PC-9 (cell line): ENCODE data around the gene TMEM132C. TPM values are rescaled to one million over a fixed set of nuclear protein-coding genes. Genes with fewer than 3 reads are reported as not detected.

Experiments used
- BruUV-seq: library from RNA; stranded (reverse); fragments of 400-500 nt; replicated peaks from 2 replicates; lab custom pipeline; 2021; lab: Mats Ljungman, UMichigan
- CTCF ChIA-PET: fragments of 300-600 bp; sonication (Branson Sonifier 250); formaldehyde crosslinking; loops from one replicate; lab custom pipeline; 2022; ENCODE audit warnings: antibody characterized with exemption; lab: Charles Lee
- POLR2A ChIA-PET: fragments of 300-600 bp; sonication (Branson Sonifier 250); formaldehyde crosslinking; loops from one replicate; lab custom pipeline; 2022; ENCODE audit warnings: antibody characterized with exemption; ENCODE audit not compliant: unreplicated experiment; lab: Charles Lee
- DNase-seq, 2 experiments: peaks; one replicate each; pipeline versions ENCODE4 v3.0.0 to v3.0.0-alpha.2; 2015 to 2022; ENCODE audit warnings: mixed read lengths in 1 of 2
- H2AFZ ChIP-seq: fragments of 200-600 bp; sonication (generic); 2 replicates; pipeline ENCODE4 v1.8.1; 2017; ENCODE audit warnings: antibody characterized with exemption
- H3F3A ChIP-seq: fragments of 200-600 bp; sonication (generic); 2 replicates; pipeline ENCODE4 v1.8.1; 2017; ENCODE audit warnings: antibody characterized with exemption, mild to moderate bottlenecking, low read depth; ENCODE audit not compliant: insufficient read depth
- H3K27ac ChIP-seq: fragments of 200-600 bp; sonication (generic); 2 replicates; pipeline ENCODE4 v1.6.1; 2016; ENCODE audit warnings: mixed run types
- H3K27me3 ChIP-seq: fragments of 200-600 bp; sonication (generic); 2 replicates; pipeline ENCODE4 v1.6.1; 2016; ENCODE audit warnings: low read depth, mixed run types; ENCODE audit not compliant: insufficient read depth
- H3K36me3 ChIP-seq: fragments of 200-600 bp; sonication (generic); 2 replicates; pipeline ENCODE4 v1.6.1; 2016; ENCODE audit warnings: low read depth, mixed run types
- H3K4me1 ChIP-seq: fragments of 200-600 bp; sonication (generic); replicated peaks from 2 replicates; pipeline ENCODE4 v1.6.1; 2016; ENCODE audit warnings: mixed run types; ENCODE audit not compliant: insufficient read depth
- H3K4me2 ChIP-seq: fragments of 200-600 bp; sonication (generic); 2 replicates; pipeline ENCODE4 v1.6.1; 2017; ENCODE audit warnings: mixed run types
- H3K4me3 ChIP-seq: fragments of 200-600 bp; sonication (generic); 2 replicates; pipeline ENCODE4 v1.6.1; 2016; ENCODE audit warnings: mixed run types
- H3K79me2 ChIP-seq: fragments of 200-600 bp; sonication (generic); 2 replicates; pipeline ENCODE4 v1.6.1; 2017; ENCODE audit warnings: low read depth, mixed run types
- H3K9me2 ChIP-seq: fragments of 200-600 bp; sonication (generic); 2 replicates; pipeline ENCODE4 v1.8.1; 2017; ENCODE audit warnings: mild to moderate bottlenecking; ENCODE audit not compliant: insufficient read depth
- H3K9me3 ChIP-seq: fragments of 200-600 bp; sonication (generic); 2 replicates; pipeline ENCODE4 v1.8.1; 2016; ENCODE audit warnings: low read depth; ENCODE audit not compliant: insufficient read depth
- H4K20me1 ChIP-seq: fragments of 200-600 bp; sonication (generic); 2 replicates; pipeline ENCODE4 v1.8.1; 2017; ENCODE audit not compliant: insufficient read depth
- EZH2 ChIP-seq: fragments of 200-600 bp; sonication (generic); IDR thresholded peaks from 2 replicates; pipeline ENCODE4 v1.8.0; 2017; ENCODE audit warnings: antibody characterized with exemption, low read depth
- intact Hi-C: fragments of 100-400 bp; cut with micrococcal nuclease; formaldehyde crosslinking; loops from one replicate; pipeline ENCODE4 v1.10.0; 2022; ENCODE audit not compliant: unreplicated experiment
- microRNA-seq: library from miRNA; unstranded; fragments of <30 nt; microRNA quantifications from one replicate; pipeline ENCODE4 v1.2.0, GENCODE V29; 2021; ENCODE audit warnings: borderline number of aligned reads, borderline replicate concordance
- total RNA-seq: library from RNA; stranded (reverse); gene quantifications from 2 replicates; pipeline ENCODE4 v1.2.3, GENCODE V29; 2021
- TF ChIP-seq, protein P1 (sequence below): fragments of 200-600 bp; sonication (generic); conservative IDR thresholded peaks from 2 replicates; pipeline ENCODE4 v1.6.1; 2017; ENCODE audit warnings: mixed run types, antibody characterized with exemption, mild to moderate bottlenecking, moderate library complexity

TMEM132C gene
- total RNA-seq, 1 experiment from 2014 or later = not detected

DNA sequence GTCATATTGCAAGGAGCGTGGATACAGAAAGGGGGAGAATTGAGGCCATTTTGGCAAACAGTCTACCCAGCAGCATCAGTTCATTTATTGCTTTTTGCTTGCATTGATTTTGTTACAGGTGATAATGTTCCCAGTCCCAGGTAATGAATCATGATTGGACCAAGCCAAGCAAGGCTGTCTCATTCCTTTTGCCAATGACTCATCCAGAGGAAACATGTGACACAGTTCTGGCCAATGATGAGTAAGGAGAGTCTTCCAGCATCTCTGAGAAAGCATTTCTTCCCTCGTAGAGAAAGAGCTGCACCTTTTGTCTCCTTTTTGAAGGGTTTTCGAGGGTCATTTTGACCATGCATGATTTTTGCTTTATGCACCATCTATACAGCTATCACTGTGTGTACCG, 488.6 kb downstream of the TMEM132C start:
- H3K9me2 ChIP-seq = no peaks in the 10 kb centered on the region
- no peak overlapping the region for H3K4me2 ChIP-seq
- ChIA-PET POLR2A (no interaction called here), CTCF (no interaction called here)
- no peak overlapping the region for H3K4me3 ChIP-seq
- intact Hi-C loops = no loop called here
- peaks cover 53% of the 10 kb centered on the region for H3K27me3 ChIP-seq
- no peaks in the 10 kb centered on the region for H3K79me2 ChIP-seq
- H3K27ac ChIP-seq = no peak overlapping the region
- BruUV-seq = no TSS peak
- H3K4me1 ChIP-seq = no peaks in the 10 kb centered on the region
- no peaks in the 10 kb centered on the region for H3K9me3 ChIP-seq
- DNase-seq = no peak
- H2AFZ ChIP-seq = no peak overlapping the region
- no peaks in the 10 kb centered on the region for H4K20me1 ChIP-seq
- no peaks in the 10 kb centered on the region for H3F3A ChIP-seq
- no peak for TF ChIP-seq EZH2
- TF ChIP-seq, protein P1, sequence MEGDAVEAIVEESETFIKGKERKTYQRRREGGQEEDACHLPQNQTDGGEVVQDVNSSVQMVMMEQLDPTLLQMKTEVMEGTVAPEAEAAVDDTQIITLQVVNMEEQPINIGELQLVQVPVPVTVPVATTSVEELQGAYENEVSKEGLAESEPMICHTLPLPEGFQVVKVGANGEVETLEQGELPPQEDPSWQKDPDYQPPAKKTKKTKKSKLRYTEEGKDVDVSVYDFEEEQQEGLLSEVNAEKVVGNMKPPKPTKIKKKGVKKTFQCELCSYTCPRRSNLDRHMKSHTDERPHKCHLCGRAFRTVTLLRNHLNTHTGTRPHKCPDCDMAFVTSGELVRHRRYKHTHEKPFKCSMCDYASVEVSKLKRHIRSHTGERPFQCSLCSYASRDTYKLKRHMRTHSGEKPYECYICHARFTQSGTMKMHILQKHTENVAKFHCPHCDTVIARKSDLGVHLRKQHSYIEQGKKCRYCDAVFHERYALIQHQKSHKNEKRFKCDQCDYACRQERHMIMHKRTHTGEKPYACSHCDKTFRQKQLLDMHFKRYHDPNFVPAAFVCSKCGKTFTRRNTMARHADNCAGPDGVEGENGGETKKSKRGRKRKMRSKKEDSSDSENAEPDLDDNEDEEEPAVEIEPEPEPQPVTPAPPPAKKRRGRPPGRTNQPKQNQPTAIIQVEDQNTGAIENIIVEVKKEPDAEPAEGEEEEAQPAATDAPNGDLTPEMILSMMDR = no peak
- H3K36me3 ChIP-seq = no peaks in the 10 kb centered on the region

Small RNA genes within 50 kb of the gene (microRNA-seq; reads per million reads assigned to microRNA genes)
- gene MIR3612 (not detected), gene MIR4419B (not detected)
